ENCODE measurements around the gene PIGS.
"Not testable (repeated sequence)": the region's sequence is repeated elsewhere in the genome, so short reads cannot be mapped to it uniquely, and the experiment has no call there.

PIGS gene

GRCh38 chr17:28571361-28572122 lies at the start of gene PIGS:
Gene PIGS, minus strand, starts transcription at chr17:28571524. Its CDS starts 28 bp downstream, at chr17:28571496.
- ATAC-seq (ENCODE audit: low read depth) = peak; percentile 89
- H3K27me3 Mint-ChIP-seq = no peaks in the 10 kb centered on the region
- peak within 1 kb of the TSS; percentile 99 for H3K4me3 Mint-ChIP-seq
- H3K9me3 Mint-ChIP-seq = no peaks in the 10 kb centered on the region
- H3K36me3 Mint-ChIP-seq = peaks cover 5% of the 10 kb centered on the region
- peak within 1 kb of the TSS; percentile 91 for H3K27ac Mint-ChIP-seq
- peak; percentile 79 to 82 for DNase-seq (ENCODE audit: low spot score in 2 of 2)
- peaks cover 35% of the 10 kb centered on the region for H3K4me1 Mint-ChIP-seq

GRCh38 chr17:28620010-28620409 lies 48.7 kb upstream of the PIGS start:
- peaks cover 46% of the 10 kb centered on the region for H3K36me3 Mint-ChIP-seq
- DNase-seq (ENCODE audit: low spot score in 2 of 2) = no peak
- H3K4me1 Mint-ChIP-seq = peaks cover 3% of the 10 kb centered on the region
- H3K9me3 Mint-ChIP-seq = no peaks in the 10 kb centered on the region
- no peaks in the 10 kb centered on the region for H3K27me3 Mint-ChIP-seq
- ATAC-seq (ENCODE audit: low read depth) = no peak
- no peak overlapping the region for H3K27ac Mint-ChIP-seq
- no peak overlapping the region for H3K4me3 Mint-ChIP-seq

- Mint-ChIP-seq H3K4me1 (peaks cover 6% of the 10 kb centered on the region), H3K4me3 (no peak overlapping the region), H3K27me3 (no peaks in the 10 kb centered on the region), H3K27ac (no peak overlapping the region), H3K9me3 (no peaks in the 10 kb centered on the region), H3K36me3 (peaks cover 39% of the 10 kb centered on the region)
- no peak for DNase-seq (ENCODE audit: low spot score in 2 of 2)
- ATAC-seq (ENCODE audit: low read depth) = no peak
Measured at GRCh38 chr17:28618464-28618863, 47.1 kb upstream of the PIGS start.

GRCh38 chr17:28616281-28616680 lies 45.0 kb upstream of the PIGS start:
- Mint-ChIP-seq H3K4me1 (peaks cover 18% of the 10 kb centered on the region), H3K9me3 (no peaks in the 10 kb centered on the region), H3K27me3 (no peaks in the 10 kb centered on the region), H3K27ac (peak overlapping the region; percentile 28), H3K36me3 (peaks cover 29% of the 10 kb centered on the region), H3K4me3 (no peak overlapping the region)
- no peak for ATAC-seq (ENCODE audit: low read depth)
- DNase-seq (ENCODE audit: low spot score in 2 of 2) = no peak

GRCh38 chr17:28615260-28615940 lies 44.1 kb upstream of the PIGS start:
- Mint-ChIP-seq H3K4me1 (peaks cover 18% of the 10 kb centered on the region), H3K4me3 (no peak overlapping the region), H3K36me3 (peaks cover 30% of the 10 kb centered on the region), H3K27me3 (no peaks in the 10 kb centered on the region), H3K27ac (peak overlapping the region; percentile 28), H3K9me3 (no peaks in the 10 kb centered on the region)
- no peak for ATAC-seq (ENCODE audit: low read depth)
- DNase-seq (ENCODE audit: low spot score in 2 of 2) = no peak

- ATAC-seq (ENCODE audit: low read depth) = no peak
- no peak within 1 kb of the TSS for H3K27ac Mint-ChIP-seq
- no peaks in the 10 kb centered on the region for H3K27me3 Mint-ChIP-seq
- no peaks in the 10 kb centered on the region for H3K9me3 Mint-ChIP-seq
- H3K4me3 Mint-ChIP-seq = no peak within 1 kb of the TSS
- peaks cover 18% of the 10 kb centered on the region for H3K4me1 Mint-ChIP-seq
- DNase-seq (ENCODE audit: low spot score in 2 of 2) = no peak
- peaks cover 23% of the 10 kb centered on the region for H3K36me3 Mint-ChIP-seq
Measured at GRCh38 chr17:28613931-28614381, 42.6 kb upstream of the PIGS start, which contains the start of gene RSKR. Gene RSKR, minus strand, starts transcription at chr17:28614185. Its CDS starts 24 bp downstream, at chr17:28614161.

- peak; percentile 53 for ATAC-seq (ENCODE audit: low read depth)
- Mint-ChIP-seq H3K4me1 (peaks cover 18% of the 10 kb centered on the region), H3K36me3 (peaks cover 19% of the 10 kb centered on the region), H3K27ac (no peak overlapping the region), H3K27me3 (no peaks in the 10 kb centered on the region), H3K4me3 (no peak overlapping the region), H3K9me3 (no peaks in the 10 kb centered on the region)
- peak; percentile 18 to 40 for DNase-seq (ENCODE audit: low spot score in 2 of 2)
Measured at GRCh38 chr17:28612936-28613872, 41.9 kb upstream of the PIGS start.

GRCh38 chr17:28612531-28612930 lies 41.2 kb upstream of the PIGS start:
- no peaks in the 10 kb centered on the region for H3K27me3 Mint-ChIP-seq
- H3K9me3 Mint-ChIP-seq = no peaks in the 10 kb centered on the region
- no peak for DNase-seq (ENCODE audit: low spot score in 2 of 2)
- H3K4me3 Mint-ChIP-seq = no peak overlapping the region
- H3K27ac Mint-ChIP-seq = peak overlapping the region; percentile 75
- H3K36me3 Mint-ChIP-seq = peaks cover 19% of the 10 kb centered on the region
- peaks cover 18% of the 10 kb centered on the region for H3K4me1 Mint-ChIP-seq
- peak; percentile 57 for ATAC-seq (ENCODE audit: low read depth)

GRCh38 chr17:28610376-28610775 lies 39.1 kb upstream of the PIGS start:
- DNase-seq (ENCODE audit: low spot score in 2 of 2) (no peak), ATAC-seq (ENCODE audit: low read depth) (no peak)
- Mint-ChIP-seq H3K9me3 (no peaks in the 10 kb centered on the region), H3K27me3 (no peaks in the 10 kb centered on the region), H3K36me3 (peaks cover 7% of the 10 kb centered on the region), H3K27ac (peak overlapping the region; percentile 14), H3K4me3 (no peak overlapping the region), H3K4me1 (peaks cover 18% of the 10 kb centered on the region)

GRCh38 chr17:28604031-28604430 lies 32.7 kb upstream of the PIGS start:
- not testable (repeated sequence) for H3K4me1 Mint-ChIP-seq; H3K27ac Mint-ChIP-seq; H3K9me3 Mint-ChIP-seq; H3K4me3 Mint-ChIP-seq; DNase-seq (ENCODE audit: low spot score in 2 of 2); H3K36me3 Mint-ChIP-seq; ATAC-seq (ENCODE audit: low read depth); H3K27me3 Mint-ChIP-seq

- Mint-ChIP-seq H3K36me3 (peaks cover 2% of the 10 kb centered on the region), H3K27ac (peak overlapping the region; percentile 98), H3K4me1 (peaks cover 20% of the 10 kb centered on the region), H3K27me3 (no peaks in the 10 kb centered on the region), H3K9me3 (no peaks in the 10 kb centered on the region), H3K4me3 (peak overlapping the region; percentile 95)
- DNase-seq (ENCODE audit: low spot score in 2 of 2) (peak in 1 of 2 donors; percentile 49), ATAC-seq (ENCODE audit: low read depth) (peak; percentile 58)
Measured at GRCh38 chr17:28599311-28600184, 28.2 kb upstream of the PIGS start.

- peak; percentile 93 to 97 for DNase-seq (ENCODE audit: low spot score in 2 of 2)
- Mint-ChIP-seq H3K4me1 (peaks cover 20% of the 10 kb centered on the region), H3K27ac (peak within 1 kb of the TSS; percentile 98), H3K27me3 (no peaks in the 10 kb centered on the region), H3K36me3 (no peaks in the 10 kb centered on the region), H3K9me3 (no peaks in the 10 kb centered on the region), H3K4me3 (peak within 1 kb of the TSS; percentile 95)
- peak; percentile 92 for ATAC-seq (ENCODE audit: low read depth)
Measured at GRCh38 chr17:28598799-28599310, 27.5 kb upstream of the PIGS start, which contains the start of gene SPAG5. Gene SPAG5, minus strand, starts transcription at chr17:28599025. Its CDS starts 79 bp downstream, at chr17:28598946.

- Mint-ChIP-seq H3K4me3 (peak overlapping the region; percentile 95), H3K36me3 (no peaks in the 10 kb centered on the region)
Measured at GRCh38 chr17:28598389-28598788, 27.1 kb upstream of the PIGS start.

More at GRCh38 chr17:28598389-28598788, 27.1 kb upstream of the PIGS start:
- no peak for ATAC-seq (ENCODE audit: low read depth)
- Mint-ChIP-seq H3K9me3 (no peaks in the 10 kb centered on the region), H3K27me3 (no peaks in the 10 kb centered on the region), H3K27ac (peak overlapping the region; percentile 98), H3K4me1 (peaks cover 20% of the 10 kb centered on the region)
- no peak for DNase-seq (ENCODE audit: low spot score in 2 of 2)

Data from memory B cell (primary cell).